Fibroblast of lung (primary cell): ENCODE results near the gene ALX3.

Source experiments
- CTCF ChIP-seq, 2 donors: IDR thresholded peaks in 1 of 2; conservative IDR thresholded peaks in 1 of 2; 1 replicate in 1 of 2; 2 replicates in 1 of 2; pipeline ENCODE4 v1.5.1; 2011 to 2012; ENCODE audit warnings: low read length in 2 of 2, control low read depth in 1 of 2, inconsistent platforms in 1 of 2, low read depth in 1 of 2, mild to moderate bottlenecking in 1 of 2
- EZH2 ChIP-seq: IDR thresholded peaks from 2 replicates; pipeline ENCODE4 v1.5.1; 2012; ENCODE audit warnings: low read length, control low read depth, mild to moderate bottlenecking; ENCODE audit errors: missing control alignments

GRCh38 chr1:110051262-110051648 is 19.2 kb downstream of the ALX3 start:
- TF ChIP-seq CTCF (conservative IDR thresholded peaks at IDR 0.05 in 1 of 2, IDR thresholded peaks at IDR 0.05 in 1 of 2; ENCODE audit: low read depth in 1 of 2, low read length in 2 of 2) (no peak), EZH2 (no peak)
